K562 (cell line): ENCODE results near the gene ANKRD45. TPM values are rescaled to one million over a fixed set of nuclear protein-coding genes. Genes with fewer than 3 reads are reported as not detected.
"Not testable (repeated sequence)": the region's sequence is repeated elsewhere in the genome, so short reads cannot be mapped to it uniquely, and the experiment has no call there.

ENCODE experiments used
- ATAC-seq: fragments of 200-7000 bp; cut with Tn5 transposase; 3 replicates; pipeline ENCODE4 v1.9.1; 2020; ENCODE audit warnings: moderate library complexity
- BruUV-seq: library from RNA; stranded (reverse); fragments of 400-500 nt; replicated peaks from 2 replicates; lab custom pipeline; 2021; lab: Mats Ljungman, UMichigan
- CTCF ChIA-PET: fragments of 300-600 bp; formaldehyde crosslinking; extraction: SDS; loops from one replicate; lab custom pipeline; 2021; ENCODE audit warnings: low intra/inter-chr PET ratio; lab: Yijun Ruan, JAX
- POLR2A ChIA-PET: fragments of 300-600, 350-650 bp; sonication (Branson Sonifier 250); formaldehyde crosslinking; extraction: SDS; loops from one replicate; lab custom pipeline; 2021; ENCODE audit warnings: antibody characterized with exemption, inconsistent platforms; lab: Yijun Ruan, JAX
- DNase-seq, 4 experiments: peaks; one replicate each; pipeline versions ENCODE4 v3.0.0 to v3.0.0-alpha.2; 2011 to 2018; ENCODE audit warnings: low spot score in 3 of 4, mixed read lengths in 3 of 4; ENCODE audit errors: extremely low read depth in 1 of 4
- FAIRE-seq: peaks from 2 replicates; lab custom pipeline; 2011; peaks lifted over from hg19 to GRCh38; lab: Jason Lieb, UNC
- H2AFZ ChIP-seq: 2 replicates; pipeline ENCODE4 v1.6.0; 2011; ENCODE audit warnings: low read depth, low read length, control low read depth, inconsistent platforms
- H3K27ac ChIP-seq: fragments of 200-600 bp; 3 replicates; pipeline ENCODE4 v1.8.0; 2011; ENCODE audit warnings: low read depth, mild to moderate bottlenecking, control low read depth, inconsistent platforms, low read length, moderate library complexity, mixed read lengths; ENCODE audit errors: extremely low read depth
- H3K27me3 ChIP-seq, 2 experiments: fragments of 300-600 bp in 1 of 2; 2 replicates in 1 of 2; 3 replicates in 1 of 2; pipeline versions ENCODE4 v1.6.0 to v1.8.0; 2011; ENCODE audit warnings: inconsistent platforms in 2 of 2, low read length in 2 of 2, mild to moderate bottlenecking in 1 of 2, mixed read lengths in 1 of 2, moderate library complexity in 1 of 2; ENCODE audit not compliant: control insufficient read depth in 2 of 2, insufficient read depth in 2 of 2
- H3K36me3 ChIP-seq: fragments of 300-600 bp; 3 replicates; pipeline ENCODE4 v1.8.0; 2011; ENCODE audit warnings: mild to moderate bottlenecking, low read length, inconsistent platforms; ENCODE audit not compliant: control insufficient read depth, insufficient read depth
- H3K4me1 ChIP-seq, 2 experiments: fragments of 200-600 bp in 1 of 2; replicated peaks in 1 of 2; 2 replicates in 1 of 2; 3 replicates in 1 of 2; pipeline versions ENCODE4 v1.5.1 to v1.8.0; 2011; ENCODE audit warnings: inconsistent platforms in 2 of 2, low read length in 2 of 2, mild to moderate bottlenecking in 1 of 2, mixed read lengths in 1 of 2, moderate library complexity in 1 of 2; ENCODE audit not compliant: control insufficient read depth in 2 of 2, insufficient read depth in 2 of 2
- H3K4me2 ChIP-seq: 2 replicates; pipeline ENCODE4 v1.6.1; 2011; ENCODE audit warnings: low read length, control low read depth, inconsistent platforms, mixed read lengths; ENCODE audit not compliant: insufficient read depth
- H3K4me3 ChIP-seq: fragments of 200-600 bp; sonication (generic), shearing (Covaris generic); 2 replicates; pipeline ENCODE4 v1.5.1; 2016; ENCODE audit warnings: control low read depth, inconsistent platforms
- H3K79me2 ChIP-seq: fragments of 200-600 bp; 3 replicates; pipeline ENCODE4 v1.8.0; 2011; ENCODE audit warnings: low read length, inconsistent platforms; ENCODE audit not compliant: control insufficient read depth, insufficient read depth
- H3K9ac ChIP-seq, 2 experiments: 2 replicates each; pipeline versions ENCODE4 v1.6.0 to v1.6.1; 2011; ENCODE audit warnings: low read depth in 2 of 2, low read length in 2 of 2, control low read depth in 1 of 2, inconsistent platforms in 1 of 2, mild to moderate bottlenecking in 1 of 2, mixed read lengths in 1 of 2; ENCODE audit not compliant: insufficient read depth in 1 of 2
- H3K9me1 ChIP-seq: one replicate; pipeline ENCODE4 v1.6.0; 2011; ENCODE audit warnings: inconsistent platforms, mild to moderate bottlenecking, low read length, moderate library complexity; ENCODE audit not compliant: control insufficient read depth, insufficient read depth
- H3K9me3 ChIP-seq: replicated peaks from 2 replicates; pipeline ENCODE4 v1.5.1; 2011; ENCODE audit warnings: low read depth, low read length, inconsistent platforms; ENCODE audit not compliant: control insufficient read depth, insufficient read depth
- H4K20me1 ChIP-seq: replicated peaks from 2 replicates; pipeline ENCODE4 v1.6.1; 2011; ENCODE audit warnings: low read length, inconsistent platforms, mixed read lengths; ENCODE audit not compliant: control insufficient read depth, insufficient read depth
- ELF1 ChIP-seq: fragments of 200-800 bp; sonication (Bioruptor generic); IDR thresholded peaks from 2 replicates; pipeline ENCODE4 v1.6.1; 2016; ENCODE audit warnings: missing genetic modification characterization, missing compliant biosample characterization
- FOSL1 ChIP-seq: fragments of 200-800 bp; sonication (Bioruptor generic); conservative IDR thresholded peaks from 2 replicates; pipeline ENCODE4 v1.6.1; 2016; ENCODE audit warnings: missing genetic modification characterization, missing compliant biosample characterization
- MEF2D ChIP-seq: conservative IDR thresholded peaks from 2 replicates; pipeline ENCODE4 v1.6.1; 2016; ENCODE audit warnings: low read depth, missing genetic modification characterization, missing compliant biosample characterization
- MEIS2 ChIP-seq: fragments of 450-650 bp; IDR thresholded peaks from 2 replicates; pipeline ENCODE4 v1.6.1; 2014; ENCODE audit warnings: mild to moderate bottlenecking; ENCODE audit not compliant: partially characterized antibody
- PHB ChIP-seq: fragments of 250-450 bp; sonication (Bioruptor Pico); IDR thresholded peaks from 2 replicates; pipeline ENCODE4 v1.5.0; 2021
- PKNOX1 ChIP-seq: fragments of 450-650 bp; IDR thresholded peaks from 2 replicates; pipeline ENCODE4 v1.6.1; 2016
- ZC3H4 ChIP-seq: sonication (generic); formaldehyde crosslinking; IDR thresholded peaks from 2 replicates; pipeline ENCODE4 v1.9.0; 2021; ENCODE audit warnings: missing genetic modification reagents, borderline replicate concordance
- WGBS: fragments of 100-300 bp; shearing (Covaris generic); methylation state at CpG from one replicate; pipeline ENCODE4 v1.1.6; 2016; ENCODE audit warnings: low coverage, mixed read lengths; ENCODE audit not compliant: insufficient coverage; ENCODE audit errors: missing lambda C conversion rate; 5-methylcytosine and 5-hydroxymethylcytosine counted together
- in situ Hi-C: fragments of 300-500 bp; cut with MboI; formaldehyde crosslinking; loops from 4 replicates; pipeline ENCODE4 v1.15.0; 2018; ENCODE audit warnings: inconsistent platforms, mixed read lengths
- intact Hi-C: fragments of 100-400 bp; cut with micrococcal nuclease; formaldehyde crosslinking; loops from 2 replicates; pipeline ENCODE4 v1.14.2; 2022
- polyA plus RNA-seq, 8 experiments: library from polyadenylated mRNA; depleted of rRNA in 4 of 8; stranded (reverse) in 5 of 8; unstranded in 3 of 8; fragments of >200 nt; fragmentation: Nextera tagmentation in 2 of 8; fragmentation: Illumina TruSeq in 1 of 8; extraction: Ambion mirVana in 2 of 8; extraction: Trizol in 1 of 8; gene quantifications; 2 replicates each; pipeline versions ENCODE4 v1.2.1 to v1.2.3, GENCODE V29; 2011 to 2014; ENCODE audit warnings: inconsistent platforms in 1 of 8, missing spikeins in 1 of 8
- total RNA-seq, 7 experiments: library from RNA; depleted of rRNA in 6 of 7; stranded (reverse); fragments of >200 nt in 6 of 7; fragmentation: Illumina TruSeq in 2 of 7; extraction: Trizol in 2 of 7; gene quantifications; 2 replicates each; pipeline versions ENCODE4 v1.2.1 to v1.2.3, GENCODE V29; 2011 to 2021; ENCODE audit warnings: low replicate concordance in 1 of 7

Gene ANKRD45
- total and polyA plus RNA-seq, 9 of the 15 experiments (the other 6 are each of a cell fraction or from before 2014, with no cell fraction given): 0.10 to 0.30 (median 0.11) TPM; not detected in 2

- DNase-seq, H4K20me1 ChIP-seq, FAIRE-seq, H3K36me3 ChIP-seq, H3K79me2 ChIP-seq, CTCF ChIA-PET, H3K27ac ChIP-seq, H3K4me1 ChIP-seq, ATAC-seq, H3K9me3 ChIP-seq, in situ Hi-C loops, intact Hi-C loops, H3K4me3 ChIP-seq, H3K9me1 ChIP-seq, H3K4me2 ChIP-seq, H3K27me3 ChIP-seq, BruUV-seq, H2AFZ ChIP-seq, H3K9ac ChIP-seq: not testable (repeated sequence)
- POLR2A ChIA-PET: interaction anchor here (0.6 to 1.2 kb wide), 3 partner anchors 12 to 17 kb away, joined by 3 to 4 read pairs (median 3); no protein-coding TSS in a partner anchor
- TF ChIP-seq MEF2D (peak; percentile 70), MEIS2 (peak; percentile 63), PKNOX1 (0 out of 2 replicates have a peak, but pooled peaks have one; percentile 41)
- WGBS: 21% methylated on average over 5 of the region's 5 CpGs
These were observed 78.5 kb downstream of the ANKRD45 start for GRCh38 chr1:173591138-173591537.

DNA sequence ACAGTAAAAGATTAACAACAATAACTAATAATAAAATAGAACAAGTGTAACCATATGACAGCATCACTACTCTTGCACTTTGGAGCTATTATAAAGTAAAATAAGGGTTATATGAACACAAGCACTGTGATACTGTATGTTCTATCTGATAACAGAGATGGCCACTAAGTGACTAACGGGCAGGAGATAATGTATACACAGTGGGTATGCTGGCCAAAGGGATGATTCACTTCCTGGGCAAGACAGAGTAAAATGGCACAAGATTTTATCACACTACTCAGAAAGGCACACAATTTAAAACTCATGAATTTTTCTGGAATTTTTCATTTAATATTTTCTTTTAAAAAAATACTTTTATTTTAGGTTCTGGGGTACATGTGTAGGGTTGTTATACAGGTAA lies 79.1 kb downstream of the ANKRD45 start:
- DNase-seq (no peak), ATAC-seq (no peak), FAIRE-seq (no peak)
- intact Hi-C loops (no loop called here), in situ Hi-C loops (no loop called here)
- Histone ChIP-seq H3K4me1 (no peaks in the 10 kb centered on the region; a peak in 1 of 5 replicates), H3K4me3 (no peak overlapping the region), H3K9me1 (no peaks in the 10 kb centered on the region), H3K4me2 (no peak overlapping the region), H3K27ac (no peak overlapping the region), H4K20me1 (no peaks in the 10 kb centered on the region), H3K36me3 (no peaks in the 10 kb centered on the region), H3K79me2 (no peaks in the 10 kb centered on the region), H2AFZ (no peak overlapping the region), H3K27me3 (no peaks in the 10 kb centered on the region), H3K9me3 (no peaks in the 10 kb centered on the region), H3K9ac (no peak overlapping the region)
- CTCF ChIA-PET: no interaction called here
- POLR2A ChIA-PET: interaction anchor here (0.7 to 1.2 kb wide), 3 partner anchors 11 to 697 kb away, joined by 3 to 4 read pairs (median 3); no protein-coding TSS in a partner anchor
- no TSS peak for BruUV-seq
- WGBS: 6% methylated on average over 1 of the region's 1 CpG
- TF ChIP-seq ELF1 (tag) (no peak), FOSL1 (peak; percentile 70), ZC3H4 (CRISPR knock-in tag) (no peak), PHB (no peak)
